Spleen (tissue), 11 donors: ENCODE data around the gene FAF1. TPM values are rescaled to one million over a fixed set of nuclear protein-coding genes. Genes with fewer than 3 reads are reported as not detected.

Experiments used
- DNase-seq: peaks from one replicate; pipeline ENCODE4 v3.0.0-alpha.2; 2020
- H3K27ac ChIP-seq, 8 donors: fragments of 200-600 bp; sonication (generic) in 7 of 8; 1 replicate in 4 of 8; 2 replicates in 4 of 8; pipeline versions ENCODE4 v1.5.0 to v1.8.0; 2016 to 2021; ENCODE audit warnings: inconsistent platforms in 4 of 8, mild to moderate bottlenecking in 4 of 8, moderate library complexity in 1 of 8
- H3K27me3 ChIP-seq, 7 donors: fragments of 200-600 bp; sonication (generic) in 6 of 7; replicated peaks in 1 of 7; 1 replicate in 4 of 7; 2 replicates in 3 of 7; pipeline versions ENCODE4 v1.5.0 to v1.8.0; 2016 to 2021; ENCODE audit warnings: inconsistent platforms in 3 of 7, mild to moderate bottlenecking in 1 of 7
- H3K36me3 ChIP-seq, 6 donors: fragments of 200-600 bp; sonication (generic) in 5 of 6; 1 replicate in 4 of 6; 2 replicates in 2 of 6; pipeline versions ENCODE4 v1.5.0 to v1.8.0; 2016 to 2021; ENCODE audit warnings: inconsistent platforms in 2 of 6
- H3K4me1 ChIP-seq, 6 donors: fragments of 200-600 bp; sonication (generic) in 5 of 6; 1 replicate in 3 of 6; 2 replicates in 3 of 6; pipeline versions ENCODE4 v1.5.0 to v1.8.0; 2016 to 2021; ENCODE audit warnings: inconsistent platforms in 3 of 6
- H3K4me3 ChIP-seq, 8 donors: fragments of 200-600 bp; sonication (generic) in 7 of 8; 1 replicate in 4 of 8; 2 replicates in 4 of 8; pipeline versions ENCODE4 v1.5.0 to v1.8.0; 2016 to 2021; ENCODE audit warnings: inconsistent platforms in 4 of 8, mild to moderate bottlenecking in 4 of 8, moderate library complexity in 2 of 8
- H3K9me3 ChIP-seq, 8 donors: fragments of 200-600 bp; sonication (generic) in 7 of 8; 1 replicate in 4 of 8; 2 replicates in 4 of 8; pipeline versions ENCODE4 v1.5.0 to v1.8.0; 2016 to 2021; ENCODE audit warnings: inconsistent platforms in 4 of 8
- POLR2A ChIP-seq, 3 donors: fragments of 450-650 bp; IDR thresholded peaks; one replicate each; pipeline ENCODE4 v1.5.1; 2017; ENCODE audit warnings: antibody characterized with exemption in 3 of 3, mild to moderate bottlenecking in 1 of 3
- POLR2AphosphoS5 ChIP-seq, 3 donors: sonication (generic); formaldehyde crosslinking; IDR thresholded peaks; one replicate each; pipeline ENCODE4 v1.5.1; 2017; ENCODE audit warnings: antibody characterized with exemption in 3 of 3
- WGBS, 5 donors: extraction: QIAGEN DNeasy Blood & Tissue Kit in 3 of 5; methylation state at CpG; one replicate each; pipeline versions ENCODE4 v1.1.5 to v1.1.7; 2013 to 2018; 5-methylcytosine and 5-hydroxymethylcytosine counted together
- intact Hi-C: fragments of 100-400 bp; cut with DNase I; formaldehyde crosslinking; loops from one replicate; pipeline ENCODE4 v1.15.0; 2023; ENCODE audit warnings: low total_unique reads
- polyA plus RNA-seq, 3 donors: library from polyadenylated mRNA; stranded (reverse); fragments of 200-250 nt; gene quantifications; one replicate each; pipeline ENCODE4 v1.2.1, GENCODE V29; 2013
- total RNA-seq, 7 donors: library from RNA; depleted of rRNA in 3 of 7; stranded (reverse); fragments of >200 nt in 3 of 7; fragmentation: NEBNext Ultra II Directional in 4 of 7; extraction: Animal tissue kit (Norgen Biotek cat#: 25700) in 4 of 7; gene quantifications; one replicate each; pipeline versions ENCODE4 v1.1.0 to v1.2.1, GENCODE V29; 2016 to 2021
- TF ChIP-seq, protein P1 (sequence below), 11 experiments: fragments of 200-600 bp in 7 of 11; fragments of 450-650 bp in 4 of 11; sonication (generic) in 4 of 11; IDR thresholded peaks in 8 of 11; conservative IDR thresholded peaks in 3 of 11; 1 replicate in 7 of 11; 2 replicates in 4 of 11; pipeline versions ENCODE4 v1.4.0 to v1.8.0; 2016 to 2021; ENCODE audit warnings: antibody characterized with exemption in 11 of 11, inconsistent platforms in 4 of 11, mild to moderate bottlenecking in 1 of 11
- donor health status: healthy with polysubstance abuse.
- donor health status: DM: no; HTN: no; CAD: no; lungs with moderate emphysema.
- donor health status: DM: no; HTN: no; CAD: no.
- donor health status: Bipolar disorder and iron deficiency.
- donor health status: healthy.
- donor health status: DM: no; HTN: no; CAD: no.
- donor health status: DM: yes; HTN: yes; CAD: no.

The FAF1 gene
- total and polyA plus RNA-seq, 10 donors: 16.7 to 58.7 (median 40.0) TPM

DNA sequence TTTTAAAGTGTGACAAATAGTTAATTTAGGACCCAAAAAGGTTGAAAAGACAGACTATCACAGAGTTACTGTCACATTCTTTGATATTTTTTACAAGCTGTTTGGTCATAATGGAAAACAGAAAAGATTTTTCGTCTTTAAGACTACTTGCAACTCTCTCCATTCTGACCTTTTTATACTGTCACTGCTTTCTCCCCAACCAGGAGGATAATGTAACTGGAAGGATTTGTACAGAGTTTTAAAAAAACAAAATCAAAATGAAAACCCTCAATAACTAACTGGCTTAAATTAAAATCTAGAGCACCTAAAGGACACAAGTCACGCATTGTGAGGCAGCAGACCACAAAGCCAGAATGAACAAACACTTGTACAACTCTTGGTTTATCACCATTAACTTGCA, 257.7 kb downstream of the FAF1 start:
- WGBS, 5 donors: 97 to 100% (median 97%) methylated on average over 2 of the region's 2 CpGs

DNA sequence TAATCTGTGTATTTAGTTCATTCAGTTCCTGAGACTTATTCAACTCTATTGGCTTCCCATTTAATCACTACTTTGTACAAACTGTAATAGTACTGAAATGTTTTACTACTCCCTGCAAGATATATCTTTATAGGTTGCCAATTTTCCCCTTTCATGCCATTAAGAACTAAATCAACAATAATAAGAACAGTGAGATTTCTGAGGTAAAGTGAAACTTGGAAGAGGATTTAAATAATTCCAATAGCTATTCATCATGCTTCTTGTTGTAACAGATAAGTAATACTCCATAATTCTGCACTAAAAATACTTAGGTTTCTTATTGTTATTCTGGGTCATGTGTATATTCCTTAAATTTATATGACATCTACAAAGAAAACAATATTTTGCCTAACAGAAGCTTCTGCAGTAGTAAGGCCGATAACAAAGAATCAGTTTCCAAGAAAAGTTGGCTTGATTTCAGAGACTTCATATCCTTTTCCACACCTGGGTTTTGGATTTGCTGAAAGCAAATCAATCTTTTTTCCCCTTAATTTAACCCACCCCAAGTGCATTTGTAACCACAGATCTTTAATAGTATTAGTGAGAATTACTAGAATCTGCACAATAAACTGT, 258.3 kb downstream of the FAF1 start:
- WGBS, 5 donors: 83 to 95% (median 90%) methylated on average over 1 of the region's 1 CpG

More for the DNA sequence above, 257.7 kb downstream of the FAF1 start:
- peaks cover 0 to 8% (median 0%) of the 10 kb centered on the region in 6 donors for H3K4me1 ChIP-seq
- H3K9me3 ChIP-seq: no peaks in the 10 kb centered on the region
- H3K4me3 ChIP-seq: no peak overlapping the region
- no peak for DNase-seq
- no peaks in the 10 kb centered on the region for H3K27me3 ChIP-seq
- H3K27ac ChIP-seq: no peak overlapping the region
- intact Hi-C loops: no loop called here
- H3K36me3 ChIP-seq: no peaks in the 10 kb centered on the region
- TF ChIP-seq, protein P1, sequence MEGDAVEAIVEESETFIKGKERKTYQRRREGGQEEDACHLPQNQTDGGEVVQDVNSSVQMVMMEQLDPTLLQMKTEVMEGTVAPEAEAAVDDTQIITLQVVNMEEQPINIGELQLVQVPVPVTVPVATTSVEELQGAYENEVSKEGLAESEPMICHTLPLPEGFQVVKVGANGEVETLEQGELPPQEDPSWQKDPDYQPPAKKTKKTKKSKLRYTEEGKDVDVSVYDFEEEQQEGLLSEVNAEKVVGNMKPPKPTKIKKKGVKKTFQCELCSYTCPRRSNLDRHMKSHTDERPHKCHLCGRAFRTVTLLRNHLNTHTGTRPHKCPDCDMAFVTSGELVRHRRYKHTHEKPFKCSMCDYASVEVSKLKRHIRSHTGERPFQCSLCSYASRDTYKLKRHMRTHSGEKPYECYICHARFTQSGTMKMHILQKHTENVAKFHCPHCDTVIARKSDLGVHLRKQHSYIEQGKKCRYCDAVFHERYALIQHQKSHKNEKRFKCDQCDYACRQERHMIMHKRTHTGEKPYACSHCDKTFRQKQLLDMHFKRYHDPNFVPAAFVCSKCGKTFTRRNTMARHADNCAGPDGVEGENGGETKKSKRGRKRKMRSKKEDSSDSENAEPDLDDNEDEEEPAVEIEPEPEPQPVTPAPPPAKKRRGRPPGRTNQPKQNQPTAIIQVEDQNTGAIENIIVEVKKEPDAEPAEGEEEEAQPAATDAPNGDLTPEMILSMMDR (IDR thresholded peaks at IDR 0.05 in 8 of 11, conservative IDR thresholded peaks at IDR 0.05 in 3 of 11): no peak
- TF ChIP-seq POLR2A (IDR thresholded peaks at IDR 0.05) (no peak), POLR2AphosphoS5 (IDR thresholded peaks at IDR 0.05) (no peak)

DNA sequence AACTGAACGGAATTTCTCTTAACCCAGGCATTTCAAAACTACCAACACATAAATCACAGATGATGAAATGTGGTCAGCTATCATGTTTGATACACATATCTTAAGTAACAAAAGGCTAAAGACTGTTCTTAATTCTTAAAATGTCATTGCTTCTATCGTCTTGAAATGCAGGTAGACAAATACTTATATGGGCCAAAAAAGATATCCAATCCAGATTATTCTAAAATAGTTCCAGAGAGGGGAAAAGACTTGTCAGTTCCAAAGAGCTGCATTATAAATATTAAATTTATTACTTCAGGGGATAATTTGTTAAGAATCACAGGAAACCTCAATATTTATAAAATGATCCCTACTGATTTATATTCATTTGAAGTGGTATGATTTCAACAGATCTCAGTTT, 259.4 kb downstream of the FAF1 start:
- 87 to 94% (median 93%) methylated on average over 2 of the region's 2 CpGs for WGBS, 5 donors
- TF ChIP-seq, protein P1 (IDR thresholded peaks at IDR 0.05 in 8 of 11, conservative IDR thresholded peaks at IDR 0.05 in 3 of 11): no peak
- no peak for TF ChIP-seq POLR2AphosphoS5 (IDR thresholded peaks at IDR 0.05)
- TF ChIP-seq POLR2A (IDR thresholded peaks at IDR 0.05): no peak
- intact Hi-C loops: no loop called here

More for the DNA sequence above, 258.3 kb downstream of the FAF1 start:
- H3K4me3 ChIP-seq: no peak overlapping the region
- no peak overlapping the region for H3K27ac ChIP-seq
- TF ChIP-seq POLR2AphosphoS5 (IDR thresholded peaks at IDR 0.05) (no peak), POLR2A (IDR thresholded peaks at IDR 0.05) (no peak)
- TF ChIP-seq, protein P1 (IDR thresholded peaks at IDR 0.05 in 8 of 11, conservative IDR thresholded peaks at IDR 0.05 in 3 of 11): no peak
- H3K9me3 ChIP-seq: no peaks in the 10 kb centered on the region
- intact Hi-C loops: no loop called here
- H3K4me1 ChIP-seq: peaks cover 0 to 8% (median 0%) of the 10 kb centered on the region in 6 donors
- no peaks in the 10 kb centered on the region for H3K27me3 ChIP-seq
- DNase-seq: no peak
- H3K36me3 ChIP-seq: no peaks in the 10 kb centered on the region

DNA sequence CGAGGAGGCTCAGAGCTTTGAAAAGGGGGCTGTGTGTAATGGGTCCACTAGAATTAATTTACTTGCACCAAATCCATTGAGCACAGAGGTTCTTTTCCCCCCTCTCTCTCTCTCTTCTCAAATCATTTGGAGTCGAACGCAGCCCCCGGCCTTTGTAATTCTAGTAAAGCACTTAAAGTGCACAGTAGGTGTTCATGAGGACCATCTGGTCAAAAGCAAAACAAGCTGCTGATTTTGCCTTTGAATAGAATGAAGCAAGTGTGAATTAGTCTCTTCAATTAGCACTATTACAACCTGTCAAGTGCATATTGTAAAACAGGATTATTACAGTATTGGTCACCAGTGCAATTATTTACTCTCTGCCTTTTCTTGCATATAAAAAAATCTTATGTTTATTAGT, 259.9 kb downstream of the FAF1 start:
- no peak for DNase-seq
- no peak for TF ChIP-seq POLR2A (IDR thresholded peaks at IDR 0.05)
- no peak for TF ChIP-seq POLR2AphosphoS5 (IDR thresholded peaks at IDR 0.05)
- TF ChIP-seq, protein P1 (IDR thresholded peaks at IDR 0.05 in 8 of 11, conservative IDR thresholded peaks at IDR 0.05 in 3 of 11): no peak
- intact Hi-C loops: no loop called here
- Histone ChIP-seq H3K4me1 (peaks cover 0 to 8% (median 0%) of the 10 kb centered on the region in 6 donors), H3K27ac (no peak overlapping the region), H3K4me3 (no peak overlapping the region), H3K27me3 (no peaks in the 10 kb centered on the region), H3K9me3 (no peaks in the 10 kb centered on the region), H3K36me3 (no peaks in the 10 kb centered on the region)
- WGBS, 5 donors: 95 to 100% (median 97%) methylated on average over 4 of the region's 4 CpGs

More for the DNA sequence above, 259.4 kb downstream of the FAF1 start:
- H3K27me3 ChIP-seq: no peaks in the 10 kb centered on the region
- no peaks in the 10 kb centered on the region for H3K9me3 ChIP-seq
- H3K27ac ChIP-seq: no peak overlapping the region
- DNase-seq: no peak
- H3K4me3 ChIP-seq: no peak overlapping the region
- peaks cover 0 to 8% (median 0%) of the 10 kb centered on the region in 6 donors for H3K4me1 ChIP-seq
- no peaks in the 10 kb centered on the region for H3K36me3 ChIP-seq
